ENCODE measurements around the gene RELN. TPM values are rescaled to one million over a fixed set of nuclear protein-coding genes. Genes with fewer than 3 reads are reported as not detected.
"Not testable (repeated sequence)": the region's sequence is repeated elsewhere in the genome, so short reads cannot be mapped to it uniquely, and the experiment has no call there.

Gene RELN
- total RNA-seq, result 1 to 10 TPM; 3.8 to 5.8 TPM
- polyA plus RNA-seq (ENCODE audit: insufficient read depth, low read depth, low replicate concordance), result 5.2 TPM
- long read RNA-seq, donor 1, result 0 reads
- long read RNA-seq, donor 2, result 0 reads

DNA sequence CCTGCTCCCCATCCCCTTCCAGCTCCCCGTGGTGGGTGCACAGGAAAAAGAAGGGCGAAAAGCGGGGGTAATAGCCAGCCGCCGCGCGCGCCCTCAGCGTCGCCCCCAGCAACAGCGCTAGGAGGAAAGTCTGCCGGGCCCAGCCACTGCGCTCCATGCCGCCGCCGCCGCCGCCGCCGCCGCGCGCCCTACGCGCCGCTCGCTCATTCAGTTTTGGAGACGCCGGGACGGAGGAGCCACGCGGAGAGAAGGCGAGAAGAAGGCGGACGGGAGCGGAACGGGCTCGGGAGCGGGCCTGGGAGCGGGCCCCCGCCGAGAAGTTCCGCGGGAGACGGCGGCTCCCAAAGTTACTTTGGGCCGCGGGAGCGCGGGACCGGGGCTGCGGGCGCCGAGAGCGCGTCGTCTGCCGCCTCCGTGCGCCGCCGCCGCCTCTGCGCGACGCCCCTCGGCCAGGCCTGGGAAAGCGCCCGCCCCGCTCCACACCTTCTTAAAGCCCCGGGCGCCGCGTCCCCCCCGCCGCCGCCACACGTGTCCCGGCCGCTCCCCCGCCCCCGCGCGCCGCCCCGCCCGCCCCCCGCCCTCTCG is at the start of gene RELN:
Gene RELN, minus strand, starts transcription at position 459 of the 585 bp plus-strand sequence. Its CDS starts 302 bp downstream, at position 157.
- H3K9me3 ChIP-seq, result no peaks in the 10 kb centered on the region
- WGBS, 2 donors, result 0 to 2% methylated on average over 29 to 39 of the region's 89 CpGs
- DNase-seq, result peak; percentile 17
- no peaks in the 10 kb centered on the region for H3K27me3 ChIP-seq
- TF ChIP-seq, protein P1, sequence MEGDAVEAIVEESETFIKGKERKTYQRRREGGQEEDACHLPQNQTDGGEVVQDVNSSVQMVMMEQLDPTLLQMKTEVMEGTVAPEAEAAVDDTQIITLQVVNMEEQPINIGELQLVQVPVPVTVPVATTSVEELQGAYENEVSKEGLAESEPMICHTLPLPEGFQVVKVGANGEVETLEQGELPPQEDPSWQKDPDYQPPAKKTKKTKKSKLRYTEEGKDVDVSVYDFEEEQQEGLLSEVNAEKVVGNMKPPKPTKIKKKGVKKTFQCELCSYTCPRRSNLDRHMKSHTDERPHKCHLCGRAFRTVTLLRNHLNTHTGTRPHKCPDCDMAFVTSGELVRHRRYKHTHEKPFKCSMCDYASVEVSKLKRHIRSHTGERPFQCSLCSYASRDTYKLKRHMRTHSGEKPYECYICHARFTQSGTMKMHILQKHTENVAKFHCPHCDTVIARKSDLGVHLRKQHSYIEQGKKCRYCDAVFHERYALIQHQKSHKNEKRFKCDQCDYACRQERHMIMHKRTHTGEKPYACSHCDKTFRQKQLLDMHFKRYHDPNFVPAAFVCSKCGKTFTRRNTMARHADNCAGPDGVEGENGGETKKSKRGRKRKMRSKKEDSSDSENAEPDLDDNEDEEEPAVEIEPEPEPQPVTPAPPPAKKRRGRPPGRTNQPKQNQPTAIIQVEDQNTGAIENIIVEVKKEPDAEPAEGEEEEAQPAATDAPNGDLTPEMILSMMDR (IDR thresholded peaks at IDR 0.05), result no peak
- TF ChIP-seq POLR2A (IDR thresholded peaks at IDR 0.05), result no peak
- H3K36me3 ChIP-seq (ENCODE audit: low read depth, missing control alignments), result no peaks in the 10 kb centered on the region
- peak within 1 kb of the TSS; percentile 38 to 57 for H3K4me3 ChIP-seq
- intact Hi-C loops (cut with DNase I; ENCODE audit: low total_unique reads), result no loop called here
- H3K27ac ChIP-seq, result peak within 1 kb of the TSS; percentile 39 to 55
- H3K4me1 ChIP-seq, result no peaks in the 10 kb centered on the region

DNA sequence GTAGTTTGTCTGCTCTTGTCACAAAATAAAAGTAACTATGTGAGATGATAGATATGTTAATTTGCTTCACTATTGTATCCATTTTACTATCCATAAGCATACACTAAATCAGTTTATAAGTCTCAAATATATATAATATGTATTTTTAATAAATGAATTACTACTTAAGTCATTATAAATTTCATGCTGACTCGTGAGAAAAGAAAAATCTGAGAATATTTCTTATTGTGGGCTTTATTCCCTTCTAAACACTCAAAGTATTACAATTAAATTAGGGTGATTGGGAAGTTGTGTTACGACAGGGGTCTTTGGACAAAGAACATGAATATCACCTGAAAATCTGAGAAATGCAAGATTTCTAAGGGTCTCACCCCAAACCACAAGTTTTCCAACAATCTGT is 48.7 kb upstream of the RELN start:
- Histone ChIP-seq H3K9me3 (no peaks in the 10 kb centered on the region), H3K27ac (no peak overlapping the region), H3K36me3 (ENCODE audit: low read depth, missing control alignments) (no peaks in the 10 kb centered on the region), H3K27me3 (no peaks in the 10 kb centered on the region), H3K4me1 (no peaks in the 10 kb centered on the region), H3K4me3 (no peak overlapping the region)
- WGBS, 2 donors, result 81 to 84% methylated on average over 2 of the region's 2 CpGs
- TF ChIP-seq POLR2A (IDR thresholded peaks at IDR 0.05), result no peak
- TF ChIP-seq, protein P1 (IDR thresholded peaks at IDR 0.05), result no peak
- DNase-seq, result no peak
- intact Hi-C loops (cut with DNase I; ENCODE audit: low total_unique reads), result no loop called here

DNA sequence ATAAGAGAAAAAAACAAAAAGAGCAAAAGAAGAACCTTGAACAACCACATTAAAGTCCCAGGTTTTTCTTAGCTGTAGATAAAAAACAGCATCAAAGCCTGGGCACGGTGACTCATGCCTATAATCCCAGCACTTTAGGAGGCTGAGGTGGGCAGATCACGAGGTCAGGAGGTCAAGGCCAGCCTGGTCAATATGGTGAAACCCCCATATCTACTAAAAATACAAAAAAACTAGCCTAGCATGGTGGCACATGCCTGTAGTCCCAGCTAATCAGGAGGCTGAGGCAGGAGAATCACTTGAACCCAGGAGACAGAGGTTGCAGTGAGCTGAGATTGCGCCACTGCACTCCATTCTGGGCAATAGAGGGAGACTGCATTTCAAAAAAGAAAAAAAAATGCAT is 47.4 kb upstream of the RELN start:
- H3K4me3 ChIP-seq; H3K4me1 ChIP-seq; H3K36me3 ChIP-seq (ENCODE audit: low read depth, missing control alignments); H3K9me3 ChIP-seq; intact Hi-C loops (cut with DNase I; ENCODE audit: low total_unique reads); H3K27ac ChIP-seq; DNase-seq; H3K27me3 ChIP-seq: not testable (repeated sequence)
- 77 to 92% methylated on average over 3 of the region's 3 CpGs for WGBS, 2 donors

DNA sequence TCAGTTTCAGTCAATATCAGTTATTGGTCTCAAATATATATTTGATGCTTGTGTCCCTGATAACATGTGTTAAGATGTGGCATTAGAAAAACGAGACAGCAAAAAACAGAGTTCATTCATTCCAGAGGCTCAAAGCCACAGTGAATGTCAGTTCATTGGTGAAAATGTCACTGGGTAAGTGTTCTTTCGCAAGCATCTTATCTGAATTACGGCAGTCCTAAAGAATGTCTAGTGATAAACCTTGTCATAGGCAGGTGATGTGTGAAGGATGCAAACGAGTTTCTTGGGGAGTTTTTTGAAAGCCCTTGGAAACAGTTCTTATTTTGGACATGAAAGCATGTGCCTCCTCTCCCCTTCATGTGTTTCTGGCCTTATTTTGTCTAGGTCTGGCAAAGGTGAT is 45.9 kb upstream of the RELN start:
- intact Hi-C loops (cut with DNase I; ENCODE audit: low total_unique reads), result no loop called here
- no peak overlapping the region for H3K27ac ChIP-seq
- H3K9me3 ChIP-seq, result no peaks in the 10 kb centered on the region
- DNase-seq, result no peak
- no peaks in the 10 kb centered on the region for H3K36me3 ChIP-seq (ENCODE audit: low read depth, missing control alignments)
- 50 to 68% methylated on average over 4 of the region's 4 CpGs for WGBS, 2 donors
- TF ChIP-seq POLR2A (IDR thresholded peaks at IDR 0.05), result no peak
- TF ChIP-seq, protein P1 (IDR thresholded peaks at IDR 0.05), result no peak
- H3K27me3 ChIP-seq, result no peaks in the 10 kb centered on the region
- H3K4me3 ChIP-seq, result no peak overlapping the region
- no peaks in the 10 kb centered on the region for H3K4me1 ChIP-seq

DNA sequence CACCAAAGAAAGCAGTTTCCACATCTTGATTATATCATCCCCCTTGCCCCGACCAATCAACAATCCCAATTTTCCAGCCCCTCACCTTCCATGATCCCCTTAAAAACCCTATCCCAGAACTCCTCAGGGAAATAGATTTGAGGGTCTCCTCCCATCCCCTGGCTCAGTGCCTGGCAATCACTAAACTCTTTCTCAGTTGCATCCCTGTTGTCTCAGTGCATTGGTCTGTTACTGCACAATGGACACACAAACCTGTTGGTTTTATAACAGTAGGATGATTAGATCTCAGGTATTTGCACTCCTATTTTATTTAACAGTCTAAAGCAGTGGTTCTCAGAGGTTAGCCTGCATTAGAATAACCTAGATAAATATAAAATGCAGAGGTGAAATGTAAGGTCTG is 45.2 kb upstream of the RELN start:
- H3K4me3 ChIP-seq, result no peak overlapping the region
- TF ChIP-seq, protein P1 (IDR thresholded peaks at IDR 0.05), result no peak
- no peak for TF ChIP-seq POLR2A (IDR thresholded peaks at IDR 0.05)
- H3K27me3 ChIP-seq, result no peaks in the 10 kb centered on the region
- H3K9me3 ChIP-seq, result no peaks in the 10 kb centered on the region
- intact Hi-C loops (cut with DNase I; ENCODE audit: low total_unique reads), result no loop called here
- DNase-seq, result no peak
- no peak overlapping the region for H3K27ac ChIP-seq
- H3K36me3 ChIP-seq (ENCODE audit: low read depth, missing control alignments), result no peaks in the 10 kb centered on the region
- no peaks in the 10 kb centered on the region for H3K4me1 ChIP-seq
- 92 to 100% methylated on average over 1 of the region's 1 CpG for WGBS, 2 donors

Data from testis (tissue), 5 donors.